Suprapubic skin (tissue), 4 donors: ENCODE results near the gene PLEK.

Experiments used
- POLR2A ChIP-seq, 2 donors: fragments of 450-650 bp; IDR thresholded peaks; one replicate each; pipeline ENCODE4 v1.6.1; 2017; ENCODE audit warnings: antibody characterized with exemption in 2 of 2, mild to moderate bottlenecking in 2 of 2, moderate library complexity in 2 of 2
- POLR2AphosphoS5 ChIP-seq, 3 donors: sonication (generic); formaldehyde crosslinking; IDR thresholded peaks; one replicate each; pipeline ENCODE4 v1.6.1; 2017; ENCODE audit warnings: antibody characterized with exemption in 3 of 3

DNA sequence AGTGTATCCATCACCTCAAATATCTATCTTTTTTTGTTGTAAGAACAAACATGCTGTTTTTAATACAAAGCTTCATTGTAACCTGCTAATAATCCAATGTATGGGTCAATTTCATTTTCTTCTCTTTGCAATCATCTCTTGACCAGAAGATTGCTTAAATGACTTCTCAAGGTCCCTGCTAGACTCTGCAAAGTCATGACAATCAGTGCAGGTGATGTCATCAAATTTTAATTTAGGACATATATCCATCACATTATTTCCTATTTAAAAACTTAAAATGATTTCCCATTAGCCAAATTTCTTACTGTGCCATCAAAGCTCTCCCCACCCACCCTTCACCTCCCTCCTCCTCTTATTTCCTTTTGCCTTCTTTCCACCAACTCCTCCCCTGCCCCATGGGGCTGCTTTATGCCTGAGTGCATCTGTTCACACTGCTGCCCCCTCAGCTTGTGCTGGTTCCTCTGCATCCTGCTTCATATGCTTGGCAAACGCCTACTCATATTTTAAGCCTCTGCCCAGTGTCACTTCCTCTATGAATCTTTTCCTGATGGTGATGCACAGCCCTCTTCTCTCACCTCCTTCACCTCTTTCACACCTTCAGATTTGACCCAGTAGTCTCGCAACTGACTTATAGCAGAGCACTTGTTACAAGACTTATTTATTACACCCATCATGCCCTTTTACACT lies 20.3 kb downstream of the PLEK start:
- TF ChIP-seq POLR2A (IDR thresholded peaks at IDR 0.05) (no peak), POLR2AphosphoS5 (IDR thresholded peaks at IDR 0.05) (no peak)
